IPS-18a (cell line): ENCODE measurements around the gene PRKCA.

ENCODE experiments used
- H3K27ac ChIP-seq: one replicate; pipeline ENCODE4 v1.5.1; 2013; ENCODE audit warnings: low read length
- H3K27me3 ChIP-seq: one replicate; pipeline ENCODE4 v1.6.1; 2013; ENCODE audit warnings: mild to moderate bottlenecking, low read length; ENCODE audit not compliant: control insufficient read depth, insufficient read depth
- H3K36me3 ChIP-seq: one replicate; pipeline ENCODE4 v1.6.1; 2013; ENCODE audit warnings: low read depth, low read length; ENCODE audit not compliant: control insufficient read depth
- H3K4me1 ChIP-seq: one replicate; pipeline ENCODE4 v1.6.1; 2013; ENCODE audit warnings: low read depth, low read length; ENCODE audit not compliant: control insufficient read depth
- H3K4me3 ChIP-seq: one replicate; pipeline ENCODE4 v1.5.1; 2013; ENCODE audit warnings: low read length
- H3K9ac ChIP-seq: one replicate; pipeline ENCODE4 v1.6.1; 2013; ENCODE audit warnings: mild to moderate bottlenecking, low read length, moderate library complexity
- H3K9me3 ChIP-seq: one replicate; pipeline ENCODE4 v1.6.1; 2013; ENCODE audit warnings: low read depth, low read length; ENCODE audit not compliant: control insufficient read depth

The PRKCA gene

DNA sequence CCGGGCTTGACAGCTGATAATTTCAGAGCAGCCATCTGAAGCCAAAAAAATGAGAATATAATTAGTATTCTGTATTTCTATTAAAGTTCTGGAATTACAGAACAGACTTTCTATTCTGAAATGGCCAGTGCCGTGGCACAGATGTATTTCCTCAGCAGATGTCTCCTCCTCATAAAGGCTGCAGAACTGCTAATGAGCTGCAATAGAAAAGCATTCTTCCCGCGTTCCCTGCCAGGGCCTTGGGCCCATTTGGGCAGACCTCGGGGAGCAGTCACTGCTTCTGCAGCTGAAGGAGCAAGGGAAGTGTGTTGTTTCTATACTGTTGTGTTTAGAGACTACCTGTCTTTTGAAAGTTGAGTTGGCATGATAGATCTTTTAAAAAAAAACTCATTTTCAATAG lies 379.9 kb downstream of the PRKCA start:
- Histone ChIP-seq H3K27ac (no peak overlapping the region), H3K9me3 (no peaks in the 10 kb centered on the region), H3K9ac (no peak overlapping the region), H3K4me1 (no peaks in the 10 kb centered on the region), H3K27me3 (no peaks in the 10 kb centered on the region), H3K36me3 (no peaks in the 10 kb centered on the region), H3K4me3 (no peak overlapping the region)

- Histone ChIP-seq H3K27ac (no peak overlapping the region), H3K9ac (no peak overlapping the region), H3K4me1 (no peaks in the 10 kb centered on the region), H3K36me3 (no peaks in the 10 kb centered on the region), H3K9me3 (no peaks in the 10 kb centered on the region), H3K27me3 (no peaks in the 10 kb centered on the region), H3K4me3 (no peak overlapping the region)
Observed at GRCh38 chr17:66684261-66684660, 381.8 kb downstream of the PRKCA start.

DNA sequence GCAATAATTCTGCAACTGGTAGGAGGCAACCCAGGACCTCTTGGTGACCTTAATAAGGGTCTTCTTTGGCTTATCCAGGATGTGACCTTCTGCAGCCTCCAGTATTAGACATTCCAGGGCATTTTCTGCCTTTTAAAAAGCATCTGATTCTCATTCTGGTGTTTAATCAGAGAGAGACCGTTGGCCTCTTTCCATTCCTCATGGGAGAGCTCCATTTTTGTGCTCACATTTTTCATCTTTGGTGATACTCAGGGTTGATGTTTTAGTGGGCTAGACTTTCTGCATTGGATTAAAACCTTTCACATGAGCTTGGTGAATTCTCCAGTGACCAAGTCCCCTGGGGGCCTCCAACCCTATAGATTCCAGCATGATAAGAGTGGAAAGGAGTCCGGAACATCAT lies 382.3 kb downstream of the PRKCA start:
- H3K4me3 ChIP-seq, result no peak overlapping the region

GRCh38 chr17:66686601-66687000 lies 384.2 kb downstream of the PRKCA start:
- Histone ChIP-seq H3K27me3 (no peaks in the 10 kb centered on the region), H3K36me3 (no peaks in the 10 kb centered on the region), H3K27ac (no peak overlapping the region), H3K9ac (no peak overlapping the region), H3K9me3 (no peaks in the 10 kb centered on the region), H3K4me3 (no peak overlapping the region), H3K4me1 (no peaks in the 10 kb centered on the region)

More for the DNA sequence above, 382.3 kb downstream of the PRKCA start:
- Histone ChIP-seq H3K9ac (no peak overlapping the region), H3K36me3 (no peaks in the 10 kb centered on the region), H3K27ac (no peak overlapping the region), H3K9me3 (no peaks in the 10 kb centered on the region), H3K4me1 (no peaks in the 10 kb centered on the region), H3K27me3 (no peaks in the 10 kb centered on the region)

GRCh38 chr17:66687570-66688284 lies 385.3 kb downstream of the PRKCA start:
- Histone ChIP-seq H3K27ac (no peak overlapping the region), H3K27me3 (no peaks in the 10 kb centered on the region), H3K36me3 (no peaks in the 10 kb centered on the region), H3K9me3 (no peaks in the 10 kb centered on the region), H3K4me1 (no peaks in the 10 kb centered on the region), H3K4me3 (no peak overlapping the region), H3K9ac (no peak overlapping the region)

- no peak overlapping the region for H3K27ac ChIP-seq
- no peak overlapping the region for H3K9ac ChIP-seq
- no peak overlapping the region for H3K4me3 ChIP-seq
- H3K36me3 ChIP-seq, result no peaks in the 10 kb centered on the region
- no peaks in the 10 kb centered on the region for H3K27me3 ChIP-seq
- H3K9me3 ChIP-seq, result no peaks in the 10 kb centered on the region
- H3K4me1 ChIP-seq, result no peaks in the 10 kb centered on the region
Observed at GRCh38 chr17:66689221-66689620, 386.8 kb downstream of the PRKCA start.

DNA sequence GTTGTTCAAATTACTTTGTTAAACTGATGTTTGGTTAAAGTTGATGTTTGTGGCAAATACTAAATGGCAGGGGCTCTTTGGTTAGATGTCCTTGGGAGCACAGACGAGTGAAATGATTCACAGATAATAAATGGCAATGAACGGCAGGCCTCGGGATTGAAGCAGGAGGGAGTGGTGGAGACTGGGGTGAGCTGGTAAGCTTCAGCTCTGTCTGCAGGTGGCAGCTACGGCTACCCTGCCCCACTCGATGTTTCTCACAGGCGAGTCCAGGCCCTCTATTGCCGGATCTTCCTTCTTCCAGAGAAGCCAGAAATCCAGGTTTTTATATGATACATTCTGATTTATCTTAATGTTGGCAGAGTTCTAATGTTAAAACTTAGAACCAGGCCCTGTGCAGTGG lies 387.8 kb downstream of the PRKCA start:
- Histone ChIP-seq H3K36me3 (no peaks in the 10 kb centered on the region), H3K4me1 (no peaks in the 10 kb centered on the region), H3K9ac (no peak overlapping the region), H3K9me3 (no peaks in the 10 kb centered on the region), H3K27ac (no peak overlapping the region), H3K27me3 (no peaks in the 10 kb centered on the region), H3K4me3 (no peak overlapping the region)

DNA sequence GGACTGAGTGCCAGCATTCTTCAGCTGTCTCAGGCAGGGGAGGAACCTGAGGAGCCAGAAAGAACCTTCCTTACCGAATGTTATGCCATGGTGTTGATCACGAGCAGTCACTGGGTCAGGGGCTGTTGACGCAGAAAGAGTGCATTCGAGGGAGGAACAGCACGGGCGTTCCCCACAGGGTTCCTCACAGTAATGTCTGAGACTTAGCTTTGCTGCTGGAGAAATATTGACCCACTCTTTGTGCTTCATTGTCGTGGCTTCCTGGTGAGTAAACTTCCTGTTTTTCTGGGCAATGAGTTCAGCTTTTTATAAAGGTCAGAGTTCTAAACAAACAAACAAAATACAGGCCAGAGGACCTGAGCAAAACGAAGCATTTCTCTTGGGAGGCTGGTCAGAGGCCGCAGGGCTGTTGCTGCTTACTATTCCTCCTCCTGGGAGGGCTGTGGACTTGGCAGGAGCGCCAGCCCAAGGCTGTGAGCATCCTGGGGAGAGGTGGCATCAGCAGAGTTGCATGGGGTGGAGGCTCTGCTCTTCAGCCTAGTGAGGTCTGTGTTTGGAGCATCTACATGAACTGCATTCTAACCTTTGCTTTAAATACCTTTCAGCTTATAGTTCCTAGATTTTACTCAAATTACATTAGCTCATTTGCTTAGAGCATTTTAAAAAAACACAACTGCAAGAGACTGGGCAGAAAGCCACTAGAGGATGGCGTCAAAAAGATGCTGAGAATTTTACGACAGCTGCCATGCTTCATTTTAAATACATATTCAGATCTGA lies 389.4 kb downstream of the PRKCA start:
- Histone ChIP-seq H3K36me3 (no peaks in the 10 kb centered on the region), H3K9me3 (no peaks in the 10 kb centered on the region), H3K27me3 (no peaks in the 10 kb centered on the region), H3K9ac (no peak overlapping the region), H3K4me3 (no peak overlapping the region), H3K27ac (no peak overlapping the region), H3K4me1 (no peaks in the 10 kb centered on the region)

GRCh38 chr17:66692421-66692690 lies 389.9 kb downstream of the PRKCA start:
- Histone ChIP-seq H3K27me3 (no peaks in the 10 kb centered on the region), H3K9ac (no peak overlapping the region), H3K27ac (no peak overlapping the region), H3K36me3 (no peaks in the 10 kb centered on the region), H3K4me1 (no peaks in the 10 kb centered on the region), H3K4me3 (no peak overlapping the region), H3K9me3 (no peaks in the 10 kb centered on the region)

- Histone ChIP-seq H3K9ac (no peak overlapping the region), H3K27me3 (no peaks in the 10 kb centered on the region), H3K4me1 (no peaks in the 10 kb centered on the region), H3K9me3 (no peaks in the 10 kb centered on the region), H3K4me3 (no peak overlapping the region), H3K36me3 (no peaks in the 10 kb centered on the region), H3K27ac (no peak overlapping the region)
Observed at GRCh38 chr17:66695098-66695497, 392.7 kb downstream of the PRKCA start.

DNA sequence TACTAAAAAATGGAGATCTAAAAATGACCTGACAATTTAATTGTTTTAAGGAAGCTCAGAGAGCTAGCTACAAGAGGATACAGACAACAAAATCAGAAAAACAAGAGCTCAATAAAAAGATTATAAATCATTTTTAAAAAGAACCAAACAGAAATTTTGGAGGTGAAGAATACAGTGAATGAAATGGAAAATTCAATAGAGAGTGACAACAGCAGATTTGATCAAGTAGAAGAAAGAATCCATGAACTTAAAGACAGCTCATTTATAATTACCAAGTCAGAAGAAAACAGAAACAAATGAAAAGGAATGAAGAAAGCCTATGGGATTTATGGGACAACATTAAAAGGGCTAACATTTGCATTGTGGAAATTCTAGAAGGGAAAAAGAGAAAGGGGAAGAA lies 395.9 kb downstream of the PRKCA start:
- no peaks in the 10 kb centered on the region for H3K36me3 ChIP-seq
- no peak overlapping the region for H3K9ac ChIP-seq
- H3K27me3 ChIP-seq, result no peaks in the 10 kb centered on the region

GRCh38 chr17:66701462-66701861 lies 399.0 kb downstream of the PRKCA start:
- no peaks in the 10 kb centered on the region for H3K4me1 ChIP-seq
- H3K27ac ChIP-seq, result no peak overlapping the region
- H3K4me3 ChIP-seq, result no peak overlapping the region
- H3K9ac ChIP-seq, result no peak overlapping the region
- H3K27me3 ChIP-seq, result no peaks in the 10 kb centered on the region
- no peaks in the 10 kb centered on the region for H3K36me3 ChIP-seq
- H3K9me3 ChIP-seq, result no peaks in the 10 kb centered on the region

More for the DNA sequence above, 395.9 kb downstream of the PRKCA start:
- H3K4me3 ChIP-seq, result no peak overlapping the region
- H3K27ac ChIP-seq, result no peak overlapping the region
- no peaks in the 10 kb centered on the region for H3K9me3 ChIP-seq
- no peaks in the 10 kb centered on the region for H3K4me1 ChIP-seq
